Loucy (cell line): ENCODE measurements around the gene NRXN3.

Experiments
- CTCF ChIP-seq: fragments of 200-600 bp; sonication (generic); conservative IDR thresholded peaks from 2 replicates; pipeline ENCODE4 v1.5.1; 2014; ENCODE audit warnings: mild to moderate bottlenecking, antibody characterized with exemption, low read length
- EZH2phosphoT487 ChIP-seq: fragments of 200-600 bp; IDR thresholded peaks from 2 replicates; pipeline ENCODE4 v1.6.1; 2018; ENCODE audit warnings: antibody characterized with exemption, mild to moderate bottlenecking, moderate library complexity, borderline replicate concordance

- TF ChIP-seq CTCF (no peak), EZH2phosphoT487 (no peak)
Measured at GRCh38 chr14:79420725-79421124, 1250.6 kb downstream of the NRXN3 start.
